GM19099 (cell line): ENCODE measurements around the gene ZNF710.

Experiments
- POLR2A ChIP-seq: IDR thresholded peaks from 3 replicates; pipeline ENCODE4 v1.6.1; 2011; ENCODE audit warnings: low read depth; ENCODE audit not compliant: insufficient read length; ENCODE audit errors: extremely low read depth

Gene ZNF710

GRCh38 chr15:90056529-90056928 lies 55.4 kb downstream of the ZNF710 start:
- no peak for TF ChIP-seq POLR2A

DNA sequence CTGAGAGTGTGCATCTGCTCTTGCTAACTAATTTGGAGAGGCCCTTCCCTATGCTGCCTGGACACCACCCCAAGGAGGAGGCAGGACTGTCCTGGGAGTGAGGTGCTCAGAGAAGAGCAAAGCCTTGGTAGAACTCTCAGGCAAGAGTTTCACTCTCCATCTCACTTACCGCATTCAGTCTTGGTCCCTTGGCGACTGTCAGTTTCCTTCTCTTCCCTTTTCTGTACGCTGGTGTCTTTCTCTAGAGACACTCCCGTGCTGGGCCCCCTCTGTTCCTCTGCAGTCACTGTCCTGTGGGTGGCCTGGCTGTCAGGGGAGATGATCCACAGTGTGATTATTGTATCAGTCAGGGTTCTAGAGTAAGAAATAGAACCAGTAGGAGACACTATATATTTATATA lies 57.2 kb downstream of the ZNF710 start:
- TF ChIP-seq POLR2A, result no peak

GRCh38 chr15:90058775-90059174 lies 57.7 kb downstream of the ZNF710 start:
- TF ChIP-seq POLR2A, result no peak

- peak; percentile 56 for TF ChIP-seq POLR2A
These were observed 58.3 kb downstream of the ZNF710 start for GRCh38 chr15:90059208-90059985.

DNA sequence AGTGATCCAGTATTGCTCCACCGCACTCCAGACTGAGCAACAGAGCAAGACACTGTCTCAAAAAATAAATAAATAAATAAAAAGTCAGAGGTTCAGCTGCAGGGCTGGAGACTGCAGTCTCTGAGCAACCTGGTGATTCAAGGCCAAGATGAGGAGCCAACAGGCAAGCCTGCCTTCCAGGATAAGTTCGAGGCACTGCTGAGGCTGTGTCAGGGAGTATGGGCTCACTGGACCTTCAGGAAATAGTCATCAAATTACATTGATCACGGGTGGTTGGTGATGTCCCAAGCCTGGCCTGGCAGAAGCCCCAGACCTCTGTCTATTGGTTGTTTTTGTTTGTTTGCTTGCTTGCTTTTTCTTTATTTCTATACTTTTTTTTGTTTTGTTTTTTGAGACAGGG lies 59.7 kb downstream of the ZNF710 start:
- TF ChIP-seq POLR2A, result no peak

- no peak for TF ChIP-seq POLR2A
These were observed 60.9 kb downstream of the ZNF710 start for GRCh38 chr15:90062023-90062442.

DNA sequence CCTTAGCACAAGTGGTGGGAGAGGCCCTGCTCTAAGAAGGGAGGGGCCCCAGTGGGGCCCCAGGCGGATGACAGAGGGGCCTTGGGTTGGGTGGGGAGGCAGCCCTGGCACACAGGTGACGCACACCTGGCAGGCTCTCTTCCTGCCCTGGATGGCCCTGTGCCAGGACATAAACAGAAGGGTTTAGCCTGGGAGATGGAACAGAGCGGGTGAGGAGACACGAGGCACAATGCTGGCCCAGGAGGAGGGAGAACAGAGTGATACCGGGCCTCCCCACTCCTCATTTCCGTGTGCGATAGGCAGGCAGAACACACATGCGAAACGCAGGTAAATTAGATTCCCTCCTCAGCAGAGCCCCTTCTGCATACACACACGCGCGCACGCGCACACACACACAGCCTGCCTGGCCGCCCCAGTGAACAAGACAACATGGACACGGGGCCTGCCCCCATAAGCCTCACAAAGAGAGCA lies 61.4 kb downstream of the ZNF710 start:
- no peak for TF ChIP-seq POLR2A

- no peak for TF ChIP-seq POLR2A
These were observed 62.0 kb downstream of the ZNF710 start for GRCh38 chr15:90062973-90063769.

DNA sequence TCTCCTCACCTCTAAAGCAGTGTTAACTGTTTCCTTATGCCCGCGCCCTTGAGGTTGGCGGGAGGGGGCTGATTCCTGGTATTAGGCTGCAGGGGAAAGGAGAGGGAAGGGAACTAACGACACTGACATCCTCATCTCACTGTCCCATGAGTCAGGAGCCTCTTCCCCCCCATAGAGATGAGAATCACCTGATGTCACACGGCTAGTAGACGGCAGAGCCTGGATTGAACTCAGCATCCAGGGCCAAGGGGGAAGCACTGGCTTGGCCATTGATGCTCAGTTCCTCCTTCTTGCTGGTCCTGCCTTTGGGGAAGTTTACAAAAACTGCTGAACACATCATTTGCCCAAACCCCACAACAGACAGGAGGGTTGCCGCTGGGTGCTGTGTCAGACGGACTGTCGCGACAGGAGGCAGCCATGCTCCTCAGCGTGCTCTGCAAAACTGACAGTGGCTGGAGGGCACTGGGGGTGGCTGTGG lies 62.7 kb downstream of the ZNF710 start:
- no peak for TF ChIP-seq POLR2A

DNA sequence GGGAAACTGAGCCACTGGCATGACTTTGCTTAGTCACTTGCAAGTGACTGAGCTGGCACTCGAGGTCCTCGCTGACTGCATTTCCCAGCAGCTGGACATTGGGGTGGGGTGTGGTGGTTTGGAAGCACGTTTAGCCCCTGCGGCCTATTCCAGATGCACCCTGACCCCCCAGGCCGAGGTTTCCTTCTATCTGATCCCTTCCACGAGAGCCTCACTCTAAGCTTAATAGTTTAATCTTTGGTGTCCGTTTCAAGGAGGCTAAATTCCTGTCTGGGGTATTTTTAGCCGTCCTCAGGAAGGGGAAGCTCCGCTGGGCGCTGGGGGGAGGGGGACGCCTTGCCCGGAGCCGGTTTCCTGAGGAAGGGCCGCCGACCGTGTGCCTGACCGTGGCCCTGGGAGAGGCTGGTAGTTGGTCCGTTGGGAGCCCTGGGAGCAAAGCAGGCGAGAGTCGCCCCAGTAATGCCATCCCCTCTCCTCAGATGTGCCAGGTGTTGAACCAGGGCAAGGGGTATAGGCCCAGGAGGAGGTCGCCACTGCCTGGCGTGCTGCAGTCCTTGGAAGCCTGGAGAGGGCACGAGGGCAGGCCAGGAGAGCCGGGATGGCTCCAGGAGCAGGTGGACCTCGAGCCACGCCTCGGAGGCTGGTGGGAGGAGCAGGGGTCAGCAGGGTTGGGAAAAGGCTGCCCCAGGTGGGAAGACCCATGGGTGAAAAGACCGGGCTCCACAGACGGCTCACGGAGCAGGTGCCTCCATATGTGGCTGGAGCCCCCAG lies 64.0 kb downstream of the ZNF710 start:
- no peak for TF ChIP-seq POLR2A

DNA sequence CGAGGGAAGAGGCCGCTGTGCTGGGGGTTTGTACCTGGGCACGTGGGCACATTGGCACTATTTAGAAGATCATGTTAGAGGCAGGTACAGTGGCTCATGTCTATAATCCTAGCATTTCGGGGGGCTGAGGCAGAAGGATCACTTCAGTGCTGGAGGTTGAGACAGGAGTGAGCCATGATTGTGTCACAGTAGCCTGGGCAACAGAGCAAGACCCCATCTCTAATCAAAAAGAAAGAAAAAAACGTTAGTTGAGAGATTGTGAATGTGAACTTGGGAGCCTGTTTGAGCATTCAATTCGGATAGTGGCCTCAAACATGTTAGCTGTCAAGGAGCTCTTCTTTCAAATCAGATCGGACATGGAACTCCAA lies 64.5 kb downstream of the ZNF710 start:
- no peak for TF ChIP-seq POLR2A

GRCh38 chr15:90067181-90067952 lies 66.2 kb downstream of the ZNF710 start:
- TF ChIP-seq POLR2A, result no peak

GRCh38 chr15:90067953-90068606 lies 67.0 kb downstream of the ZNF710 start:
- no peak for TF ChIP-seq POLR2A
